NCI-H2081 (cell line): ENCODE results near the gene ALKBH2.

Experiments used
- DNase-seq, 2 experiments: peaks; one replicate each; lab custom pipeline; 2025; lab: John Stamatoyannopoulos, UW

ALKBH2 gene

DNA sequence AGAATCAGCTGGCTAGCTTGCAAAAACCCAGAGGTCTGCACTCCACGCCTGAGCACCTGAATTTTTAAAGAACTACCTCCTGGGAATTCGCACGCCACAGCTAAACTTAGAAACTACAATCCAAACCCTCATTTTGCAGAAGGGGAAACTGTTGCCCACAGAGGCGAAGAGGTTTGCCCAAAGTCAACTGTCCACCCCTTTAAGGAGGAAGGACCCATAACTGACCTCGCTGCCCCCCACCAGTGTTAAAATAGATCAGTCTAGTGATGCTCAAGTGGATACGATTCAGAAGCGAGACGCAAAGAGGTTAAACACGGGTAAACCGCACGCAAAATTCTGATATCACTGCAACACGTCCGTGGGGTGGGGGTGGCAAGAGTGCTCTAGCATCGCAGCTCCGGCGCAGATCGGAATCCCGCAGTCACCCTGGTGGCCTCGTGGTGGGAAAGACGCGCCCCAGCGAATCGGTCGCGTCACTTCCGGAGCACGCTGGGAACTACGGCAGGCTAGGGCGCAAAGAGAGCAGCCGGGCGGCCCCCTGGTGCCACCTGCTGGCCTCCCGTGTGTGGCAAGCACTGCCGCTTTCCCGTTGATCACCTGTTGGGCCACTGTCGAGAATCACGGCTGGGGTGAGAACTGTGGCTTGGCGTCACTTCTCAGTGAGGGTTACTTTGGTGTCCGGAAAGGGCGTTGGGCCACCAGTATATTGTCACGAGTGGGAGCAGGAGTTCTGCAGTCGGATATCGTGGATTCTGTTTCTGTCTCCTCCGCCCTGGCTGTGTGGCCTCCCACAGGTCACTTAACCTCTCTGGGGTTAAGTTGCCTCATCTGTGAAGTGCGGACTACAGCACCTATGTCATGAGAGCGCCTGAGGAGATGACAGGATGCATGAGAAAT, at the start of gene ALKBH2:
ALKBH2 (minus strand) TSS at position 451 of the 897 bp plus-strand sequence. CDS start 686 bp downstream, outside the sequence.
- peak; percentile 92 to 94 for DNase-seq

DNA sequence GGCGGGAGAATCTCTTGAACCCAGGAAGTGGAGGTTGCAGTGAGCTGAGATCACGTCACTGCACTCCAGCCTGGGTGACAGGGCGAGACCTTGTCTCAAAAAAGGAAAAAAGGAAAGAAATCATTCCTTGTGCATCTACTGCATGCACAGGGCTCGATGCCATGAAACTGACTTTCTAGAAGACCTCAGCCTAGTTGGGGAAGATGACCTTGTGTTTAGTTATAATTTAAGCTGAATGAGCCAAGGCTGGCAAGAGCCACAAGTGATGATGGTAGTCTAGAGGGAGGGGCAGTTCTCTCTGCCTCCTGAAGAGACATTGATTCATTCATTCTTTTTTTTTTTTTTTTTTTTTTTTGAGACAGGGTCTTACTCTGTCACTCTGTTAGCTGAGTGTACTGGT, 47.3 kb upstream of the ALKBH2 start:
- DNase-seq, result no peak

DNA sequence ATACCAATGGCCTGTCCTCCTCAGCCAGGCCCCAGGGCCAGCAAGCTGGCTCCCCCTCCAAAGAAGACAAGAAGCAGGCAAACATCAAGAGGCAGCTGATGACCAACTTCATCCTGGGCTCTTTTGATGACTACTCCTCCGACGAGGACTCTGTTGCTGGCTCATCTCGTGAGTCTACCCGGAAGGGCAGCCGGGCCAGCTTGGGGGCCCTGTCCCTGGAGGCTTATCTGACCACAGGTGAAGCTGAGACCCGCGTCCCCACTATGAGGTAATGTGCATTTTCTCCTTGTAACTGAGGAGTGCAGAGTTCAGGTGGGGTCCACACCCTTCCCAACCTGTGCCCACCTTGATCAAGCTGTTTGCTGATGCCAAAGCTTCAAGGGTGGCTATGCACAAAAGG, 46.5 kb upstream of the ALKBH2 start:
- DNase-seq, result no peak

DNA sequence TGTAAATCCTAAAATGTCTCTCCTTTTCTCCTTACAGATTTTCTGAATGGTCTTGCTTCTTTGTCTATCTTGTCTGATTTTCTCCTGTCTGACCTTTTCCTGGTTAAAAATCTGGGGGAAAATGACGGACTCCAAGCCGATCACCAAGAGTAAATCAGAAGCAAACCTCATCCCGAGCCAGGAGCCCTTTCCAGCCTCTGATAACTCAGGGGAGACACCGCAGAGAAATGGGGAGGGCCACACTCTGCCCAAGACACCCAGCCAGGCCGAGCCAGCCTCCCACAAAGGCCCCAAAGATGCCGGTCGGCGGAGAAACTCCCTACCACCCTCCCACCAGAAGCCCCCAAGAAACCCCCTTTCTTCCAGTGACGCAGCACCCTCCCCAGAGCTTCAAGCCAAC, 46.1 kb upstream of the ALKBH2 start:
- DNase-seq, result no peak

GRCh38 chr12:109137055-109137454, 43.8 kb upstream of the ALKBH2 start:
- DNase-seq, result no peak

DNA sequence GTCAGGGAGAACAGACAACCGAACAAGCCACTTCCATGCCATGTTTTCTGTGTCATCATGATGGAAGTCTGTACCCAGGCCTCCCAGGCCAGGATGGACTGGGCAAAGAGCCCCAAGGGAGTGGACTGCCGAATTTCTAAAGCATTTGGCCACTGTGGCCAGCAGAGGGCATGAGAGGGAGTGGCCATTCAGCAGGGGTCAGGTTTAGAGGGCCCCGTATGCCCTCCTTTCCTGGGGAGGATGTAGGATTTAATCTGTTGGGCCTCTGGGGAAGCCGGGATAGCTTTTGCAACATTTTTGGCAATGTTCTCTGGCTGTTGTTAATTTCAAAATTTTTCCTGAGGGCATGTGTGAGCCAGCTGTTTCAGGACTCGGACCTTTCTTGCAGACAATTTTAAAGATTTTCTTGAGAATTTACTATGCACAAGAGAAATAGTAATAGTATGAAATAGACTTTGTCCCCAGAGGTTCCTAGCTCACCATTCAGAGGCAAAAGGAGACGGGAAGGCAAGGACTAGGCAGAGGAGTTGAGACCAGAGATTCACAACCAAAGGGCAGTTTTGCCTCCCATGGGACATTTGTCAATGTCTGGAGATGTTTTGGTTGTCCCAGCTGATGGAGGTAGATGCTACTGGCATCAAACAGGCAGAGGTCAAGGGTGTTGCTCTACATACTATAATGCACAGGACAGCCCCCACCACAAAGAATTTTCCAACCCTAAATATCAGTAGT, 41.1 kb upstream of the ALKBH2 start:
- DNase-seq, result no peak

DNA sequence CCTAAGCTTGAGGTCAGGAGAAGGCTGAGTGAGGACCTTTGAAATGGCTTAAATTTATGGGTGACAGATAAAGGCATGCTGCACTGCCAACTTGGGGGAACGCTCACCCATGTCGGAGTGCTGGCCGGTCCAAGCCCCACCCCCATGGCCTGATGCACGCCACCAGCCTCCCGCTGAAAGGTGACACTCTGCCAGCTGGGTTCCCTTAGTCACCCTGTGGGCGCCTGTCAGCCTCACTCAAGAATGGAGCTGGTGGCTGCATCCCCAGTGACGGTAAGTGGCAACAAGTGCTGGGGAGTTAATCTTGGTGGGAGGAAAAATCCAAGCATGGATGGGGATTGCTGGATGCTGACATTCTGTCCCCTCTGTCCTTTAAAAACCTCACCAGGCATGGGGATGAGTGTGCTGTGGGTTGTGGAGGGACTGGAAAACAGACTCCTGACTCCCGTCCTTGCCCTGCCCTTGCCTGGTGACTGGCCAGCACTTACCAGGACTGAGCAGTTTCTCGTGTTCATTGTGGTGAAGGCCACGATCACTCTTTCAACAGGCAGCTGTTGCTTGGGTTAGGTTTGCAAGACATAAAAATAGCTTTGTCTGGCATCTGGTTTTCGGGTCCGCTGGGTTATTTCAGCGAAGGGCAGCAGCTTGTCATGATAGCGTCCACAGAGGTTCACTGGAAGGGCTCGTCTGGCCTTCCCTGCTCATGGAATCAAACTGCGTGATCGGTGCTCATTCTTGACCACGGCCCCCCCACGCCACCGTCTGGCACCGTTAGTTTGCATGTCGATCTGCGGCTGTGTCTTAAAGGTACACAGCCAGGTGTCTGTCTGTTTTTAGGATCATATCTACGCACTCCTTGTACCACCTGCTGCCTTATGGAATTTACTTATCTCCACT, 38.1 kb upstream of the ALKBH2 start:
- no peak for DNase-seq

DNA sequence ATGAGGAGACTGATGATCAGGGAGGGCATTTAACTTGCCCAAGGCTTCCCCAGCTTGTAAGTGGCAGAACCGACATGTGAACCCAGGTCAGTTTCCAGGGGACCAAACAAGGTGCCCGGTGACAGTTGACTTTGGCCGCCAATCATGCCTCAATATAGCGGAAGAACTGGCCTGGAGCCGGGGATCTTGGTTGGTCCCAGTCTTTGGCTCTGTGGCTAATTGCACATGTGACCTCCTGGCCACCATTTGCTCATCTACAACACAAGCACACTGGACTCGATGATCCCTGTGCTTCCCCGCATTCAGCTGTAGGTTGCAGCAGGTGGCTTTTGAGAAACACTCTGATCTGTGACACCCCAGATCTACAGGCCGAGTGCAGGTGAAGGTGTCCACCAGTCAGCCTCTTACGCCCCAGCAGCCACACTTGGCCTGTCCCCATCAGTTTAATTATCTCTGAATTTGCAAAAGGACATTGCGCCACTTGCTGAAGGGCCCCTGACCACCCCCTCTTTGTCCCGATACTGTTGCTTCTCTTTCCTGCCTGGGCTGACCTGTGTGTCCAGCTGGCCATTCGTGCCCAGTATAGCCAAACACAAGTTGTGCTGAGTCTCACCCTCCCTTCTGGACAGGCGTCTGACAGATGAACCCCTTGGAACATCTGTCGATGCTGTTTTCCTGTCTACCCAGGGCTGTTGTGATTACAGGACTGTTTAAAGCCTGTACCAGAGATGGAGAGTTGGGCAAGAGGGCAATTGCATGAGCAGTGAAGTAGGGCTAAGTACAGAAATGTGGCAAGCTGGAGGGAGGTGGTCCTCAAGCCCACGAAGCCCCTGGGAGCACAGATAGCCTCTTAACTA, 37.3 kb upstream of the ALKBH2 start:
- DNase-seq, result no peak

DNA sequence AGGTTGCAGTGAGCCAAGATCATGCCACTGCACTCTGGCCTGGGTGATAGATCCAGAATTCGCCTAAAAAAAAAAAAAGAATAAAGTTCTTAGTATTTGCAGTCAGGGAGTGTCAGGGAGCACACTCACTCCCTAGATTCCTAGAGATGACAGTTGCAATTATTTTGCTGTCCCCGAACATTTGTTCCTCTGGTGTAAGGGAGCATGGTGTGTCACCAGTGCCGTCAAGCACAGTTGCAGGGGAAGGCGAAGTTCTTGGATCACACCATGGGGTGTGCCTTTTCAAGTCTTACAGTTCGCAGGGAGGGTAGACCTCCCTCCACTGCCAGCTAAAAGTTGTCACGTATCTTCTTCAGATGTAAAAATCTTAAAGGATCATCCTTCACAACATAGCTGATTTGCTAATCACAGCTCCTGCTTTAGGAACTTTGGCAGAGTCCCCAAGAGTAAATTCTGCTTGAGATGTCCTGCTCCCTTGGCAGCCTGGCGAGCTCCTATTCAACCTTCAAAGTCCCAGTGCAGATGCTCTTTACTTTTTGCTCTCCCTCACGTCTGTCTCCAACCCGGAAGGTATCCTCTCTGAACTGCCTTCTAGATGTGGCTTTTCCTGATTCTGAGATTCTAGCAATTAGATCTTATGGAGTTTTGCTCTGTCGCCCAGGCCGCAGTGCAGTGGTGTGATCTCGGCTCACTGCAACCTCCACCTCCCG, 34.4 kb upstream of the ALKBH2 start:
- no peak for DNase-seq

GRCh38 chr12:109126784-109127183, 33.5 kb upstream of the ALKBH2 start:
- DNase-seq, result no peak

DNA sequence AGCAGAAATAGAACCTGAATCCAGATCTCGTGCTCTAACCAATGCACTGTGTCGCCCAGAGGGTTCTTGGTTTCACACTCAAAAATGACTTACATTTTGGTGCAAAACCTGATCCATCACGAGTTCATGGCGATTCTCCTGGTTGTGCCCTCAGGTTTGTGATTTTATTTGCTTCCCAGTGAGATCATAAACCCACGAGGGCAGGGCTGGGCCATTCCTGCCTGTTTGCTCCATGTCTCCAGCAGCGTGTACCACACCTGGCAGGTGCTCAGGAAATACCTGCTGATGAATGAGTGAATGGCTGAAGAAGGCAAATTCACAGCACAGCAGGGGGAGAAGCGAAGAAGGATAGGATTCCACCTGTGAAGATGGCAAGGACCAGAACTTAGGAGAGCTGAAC, 32.5 kb upstream of the ALKBH2 start:
- no peak for DNase-seq

- DNase-seq, result no peak
Observed at GRCh38 chr12:109124878-109125648, 31.8 kb upstream of the ALKBH2 start.

DNA sequence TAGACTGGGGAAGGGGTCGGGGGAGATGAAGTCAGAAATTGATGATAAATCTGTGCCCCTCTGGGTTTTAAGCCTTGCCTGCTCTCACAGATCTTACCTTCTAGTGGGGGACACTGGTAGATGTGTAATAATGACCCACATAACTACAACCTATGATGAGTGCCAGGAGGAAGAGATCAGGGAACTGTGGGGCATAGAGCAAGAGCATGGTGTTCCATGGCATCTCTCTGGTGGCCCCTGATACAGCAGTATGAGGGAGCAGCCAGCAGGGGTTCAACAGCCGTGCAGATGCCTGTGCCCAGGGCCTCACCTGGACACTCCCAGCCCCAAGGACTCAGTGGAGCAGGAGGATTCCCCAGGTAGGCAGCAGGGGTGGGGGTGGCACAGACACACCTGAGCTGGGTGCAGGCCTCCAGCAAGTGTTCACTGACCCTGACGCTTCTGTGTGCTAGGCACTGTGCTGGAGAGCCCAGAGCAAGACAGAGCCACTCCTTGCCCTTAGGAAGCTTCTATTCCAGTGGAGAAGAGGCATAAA, 28.1 kb upstream of the ALKBH2 start:
- DNase-seq, result no peak

DNA sequence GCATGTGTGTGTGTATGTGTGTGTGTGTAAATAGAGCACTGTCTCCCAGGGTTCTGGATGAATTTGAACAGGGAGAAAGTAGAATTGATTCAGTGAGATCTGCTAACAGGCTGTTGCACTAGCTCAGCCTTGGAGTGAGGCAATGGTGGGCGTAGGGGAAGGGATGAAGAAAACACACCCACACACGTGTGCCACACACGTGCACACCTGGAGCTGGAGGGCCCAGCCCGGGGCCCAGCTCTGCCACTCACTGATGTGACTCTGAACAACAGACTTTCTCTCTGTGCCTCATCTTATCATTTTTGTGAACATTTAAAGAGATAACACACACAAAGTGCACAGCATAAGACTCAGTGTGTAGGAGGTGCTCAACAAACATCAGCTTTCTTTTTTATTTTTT, 27.3 kb upstream of the ALKBH2 start:
- no peak for DNase-seq

- no peak for DNase-seq
Observed at GRCh38 chr12:109120095-109120494, 26.8 kb upstream of the ALKBH2 start.

- no peak for DNase-seq
Observed at GRCh38 chr12:109116611-109116949, 23.3 kb upstream of the ALKBH2 start.

GRCh38 chr12:109115758-109116610, 22.7 kb upstream of the ALKBH2 start, which contains the start of gene ACACB:
ACACB (plus strand) TSS chr12:109116587; CDS start chr12:109139406, 22,819 bp downstream.
- no peak for DNase-seq

- DNase-seq, result no peak
Observed at GRCh38 chr12:109115404-109115757, 22.1 kb upstream of the ALKBH2 start.

GRCh38 chr12:109114644-109115043, 21.4 kb upstream of the ALKBH2 start:
- DNase-seq, result no peak
